Measurements from ENCODE around the gene SRP68. TPM values are rescaled to one million over a fixed set of nuclear protein-coding genes. Genes with fewer than 3 reads are reported as not detected.
A peak's percentile ranks its signal among the peaks of the same experiment; 100 is the strongest.

The SRP68 gene
- total and polyA plus RNA-seq, 2 of the 8 experiments (the other 6 are each of a cell fraction or from before 2014, with no cell fraction given) = 57.7 to 83.5 TPM

GRCh38 chr17:76078860-76079534 is 6.7 kb upstream of the SRP68 start, which contains the start of gene ZACN:
TSS of gene ZACN (plus strand) at chr17:76079182. CDS start at chr17:76079265, 83 bp downstream.
- WGBS, 2 experiments (ENCODE audit: extremely low coverage in 1 of 2, insufficient coverage in 1 of 2, insufficient read length in 1 of 2, insufficient replicate concordance in 2 of 2, low coverage in 1 of 2, low lambda C conversion rate in 2 of 2, missing lambda C conversion rate in 1 of 2) = 89% methylated on average over 17 of the region's 17 CpGs; no CpG with 5 or more reads in 1 of the 2 experiments
- no peaks in the 10 kb centered on the region for H3K9me3 ChIP-seq (ENCODE audit: insufficient read depth in 2 of 2, low read depth in 1 of 2, low read length in 1 of 2)
- H2AFZ ChIP-seq (ENCODE audit: low read length) = no peak within 1 kb of the TSS
- H3K9ac ChIP-seq (replicated peaks in 1 of 4; ENCODE audit: extremely low read depth in 1 of 4, low read depth in 3 of 4, low read length in 3 of 4) = 0 out of 7 replicates have a peak within 1 kb of the TSS, but pooled peaks of 1 of the 4 experiments have one; percentile 2
- H2BK15ac ChIP-seq (ENCODE audit: low read length) = peak within 1 kb of the TSS; percentile 65; the same call in 1 of the 2 replicates
- H2AK5ac ChIP-seq (ENCODE audit: low read depth, low read length) = peak within 1 kb of the TSS; percentile 7; the same call in 1 of the 2 replicates
- peaks cover 0 to 45% (median 39%) of the 10 kb centered on the region in 4 experiments; a peak in 6 of 7 replicates for H3K4me1 ChIP-seq (replicated peaks in 1 of 4; ENCODE audit: control insufficient read depth in 3 of 4, insufficient read depth in 4 of 4, low read length in 3 of 4)
- no peak within 1 kb of the TSS for H3K56ac ChIP-seq (replicated peaks; ENCODE audit: insufficient read length, low read depth, low read length)
- peak within 1 kb of the TSS; percentile 50 for H3K4ac ChIP-seq (replicated peaks; ENCODE audit: insufficient read length, low read depth, low read length)
- H4K91ac ChIP-seq (replicated peaks; ENCODE audit: insufficient read length, low read length) = no peak within 1 kb of the TSS
- ChIA-PET CTCF (ENCODE audit: partially characterized antibody) (interaction anchor here (1.1 to 7.6 kb wide), 8 partner anchors 14 to 210 kb away, joined by 3 to 36 read pairs (median 4); no protein-coding TSS in a partner anchor), POLR2A (ENCODE audit: partially characterized antibody) (interaction anchor here (0.9 to 4.0 kb wide), 15 partner anchors 8 to 200 kb away, joined by 3 to 28 read pairs (median 7); partner anchors contain the start of genes EXOC7, MRPL38 and TRIM47)
- TF ChIP-seq POLR2AphosphoS5 (IDR thresholded peaks at IDR 0.05; ENCODE audit: low read depth, low read length) (peak; percentile 48; the same call in 1 of the 2 replicates), SIX5 (IDR thresholded peaks at IDR 0.05; ENCODE audit: low read depth, low read length) (no peak)
- peaks cover 0 to 9% (median 8%) of the 10 kb centered on the region in 4 experiments; a peak in 5 of 8 replicates for H3K36me3 ChIP-seq (ENCODE audit: control insufficient read depth in 2 of 4, insufficient read depth in 4 of 4, low read length in 3 of 4)
- H2BK120ac ChIP-seq (replicated peaks; ENCODE audit: low read depth, low read length) = no peak within 1 kb of the TSS
- FAIRE-seq (no peak), DNase-seq (ENCODE audit: low read depth in 1 of 2, low spot score in 2 of 2) (no peak)
- peak within 1 kb of the TSS; percentile 23 for H4K8ac ChIP-seq (ENCODE audit: extremely low read depth, insufficient read depth, low read length)
- H2BK20ac ChIP-seq (ENCODE audit: low read length) = no peak within 1 kb of the TSS
- no peaks in the 10 kb centered on the region for H3K79me2 ChIP-seq (ENCODE audit: control insufficient read depth in 1 of 2, insufficient read depth in 2 of 2, low read length in 2 of 2)
- H3K27me3 ChIP-seq (replicated peaks in 1 of 4; ENCODE audit: control insufficient read depth in 3 of 4, extremely low read depth in 1 of 4, insufficient read depth in 3 of 4, low read length in 3 of 4) = peaks cover 48 to 61% (median 58%) of the 10 kb centered on the region in 4 experiments
- H2BK12ac ChIP-seq (ENCODE audit: low read depth, low read length) = peak within 1 kb of the TSS; percentile 55; the same call in 1 of the 2 replicates
- H2BK5ac ChIP-seq (ENCODE audit: low read depth, low read length) = 0 out of 2 replicates have a peak within 1 kb of the TSS, but pooled peaks have one; percentile 10
- peak within 1 kb of the TSS; percentile 55 for H3K18ac ChIP-seq (ENCODE audit: extremely low read depth, low read length)
- no peak within 1 kb of the TSS for H3K23ac ChIP-seq (ENCODE audit: insufficient read length)
- no peak within 1 kb of the TSS for H3K14ac ChIP-seq (ENCODE audit: insufficient read length)
- no peak within 1 kb of the TSS for H4K5ac ChIP-seq (ENCODE audit: insufficient read length, low read depth, low read length)
- no peak within 1 kb of the TSS for H3K27ac ChIP-seq (ENCODE audit: low read depth, low read length)
- H4K20me1 ChIP-seq (replicated peaks in 1 of 2; ENCODE audit: control insufficient read depth in 1 of 2, insufficient read depth in 2 of 2, low read length in 2 of 2) = peaks cover 2 to 15% of the 10 kb centered on the region in 2 experiments
- peak within 1 kb of the TSS in 3 of 4 experiments; percentile 15 to 51 (median 34); a peak in 4 of 8 replicates for H3K4me3 ChIP-seq (ENCODE audit: extremely low read depth in 1 of 4, insufficient read depth in 2 of 4, low read depth in 3 of 4, low read length in 4 of 4)
- peak within 1 kb of the TSS; percentile 76 to 80 for H3K4me2 ChIP-seq (ENCODE audit: insufficient read depth in 1 of 2, low read depth in 2 of 2, low read length in 2 of 2)
- no peaks in the 10 kb centered on the region for H3K79me1 ChIP-seq (ENCODE audit: low read depth, low read length)
- peaks cover 20% of the 10 kb centered on the region; the same call in 1 of the 2 replicates for H3K23me2 ChIP-seq (ENCODE audit: low read depth, low read length)

Data from H1 (cell line).